RCC 7860 (cell line): Measurements from ENCODE around the gene SLC7A1.
A peak's percentile ranks its signal among the peaks of the same experiment; 100 is the strongest.

Experiments used
- DNase-seq: peaks from one replicate; pipeline ENCODE4 v3.0.0-alpha.2; 2015; ENCODE audit warnings: low spot score
- FAIRE-seq: peaks from 2 replicates; lab custom pipeline; 2012; peaks lifted over from hg19 to GRCh38; lab: Jason Lieb, UNC

The SLC7A1 gene

DNA sequence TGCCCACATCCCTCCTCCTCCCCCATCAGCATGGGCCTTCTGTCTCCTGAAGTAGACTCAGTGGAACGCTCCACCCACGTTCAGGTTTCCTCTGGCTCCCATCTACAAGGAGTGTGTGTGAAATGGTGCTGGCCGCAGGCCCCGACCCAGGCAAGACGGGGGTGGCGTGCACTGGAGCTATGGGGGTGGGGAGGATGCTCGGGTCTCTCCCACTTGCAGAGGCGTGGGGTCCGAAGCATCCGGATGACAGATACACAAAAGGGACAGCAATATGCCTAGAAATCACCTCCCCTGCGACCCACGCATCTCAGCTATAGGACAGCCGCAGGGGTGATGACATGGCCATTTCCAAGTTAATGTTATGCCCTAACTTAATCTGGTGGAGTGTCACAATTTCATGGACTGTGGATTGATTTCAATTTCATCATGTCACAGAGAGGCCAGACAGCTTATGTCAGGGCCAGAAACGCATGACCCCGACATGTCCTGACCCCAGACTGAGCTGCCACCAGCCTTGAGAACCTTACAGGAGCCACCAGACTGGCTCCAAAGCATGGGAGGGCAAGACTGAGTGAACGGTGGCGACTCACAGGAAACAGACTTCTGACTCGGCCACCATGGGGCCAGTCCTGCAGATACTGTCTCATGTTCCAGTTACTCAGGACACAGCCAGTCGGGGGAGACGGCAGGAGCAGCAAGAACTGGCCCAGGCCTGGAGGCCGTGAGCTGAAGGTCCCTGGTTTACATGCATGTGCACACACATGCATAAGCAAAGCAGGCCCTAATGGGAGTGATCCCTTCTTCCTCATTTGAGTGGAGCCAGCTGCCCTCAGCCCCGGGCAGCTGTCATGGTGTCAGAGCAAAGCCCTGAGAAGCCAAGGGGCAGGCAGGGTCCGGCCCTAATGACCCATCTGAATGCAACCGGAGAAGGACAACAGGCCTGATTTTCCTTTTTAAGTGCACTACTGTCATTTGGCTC, 82.2 kb downstream of the SLC7A1 start:
- DNase-seq (peak; percentile 32), FAIRE-seq (no peak)

DNA sequence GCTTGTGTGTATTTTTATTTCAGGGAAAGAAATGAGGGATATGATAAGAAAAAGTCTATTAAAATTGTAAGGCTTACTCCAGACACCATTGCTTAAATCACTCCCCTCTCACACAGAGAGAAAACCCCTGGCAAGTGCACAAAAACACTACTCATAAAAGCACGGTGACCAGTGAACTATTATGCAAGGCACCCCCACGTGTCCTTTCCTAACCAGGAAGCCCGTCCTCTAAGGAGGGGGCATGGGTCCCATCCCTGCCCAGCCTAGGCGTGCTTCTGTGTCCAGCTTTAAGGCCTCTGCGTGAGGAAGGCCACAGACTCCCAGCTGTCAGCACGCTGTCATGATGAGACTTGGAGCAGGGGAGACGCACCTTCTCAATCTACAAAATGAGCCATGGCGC, 83.5 kb downstream of the SLC7A1 start:
- DNase-seq (no peak), FAIRE-seq (no peak)

DNA sequence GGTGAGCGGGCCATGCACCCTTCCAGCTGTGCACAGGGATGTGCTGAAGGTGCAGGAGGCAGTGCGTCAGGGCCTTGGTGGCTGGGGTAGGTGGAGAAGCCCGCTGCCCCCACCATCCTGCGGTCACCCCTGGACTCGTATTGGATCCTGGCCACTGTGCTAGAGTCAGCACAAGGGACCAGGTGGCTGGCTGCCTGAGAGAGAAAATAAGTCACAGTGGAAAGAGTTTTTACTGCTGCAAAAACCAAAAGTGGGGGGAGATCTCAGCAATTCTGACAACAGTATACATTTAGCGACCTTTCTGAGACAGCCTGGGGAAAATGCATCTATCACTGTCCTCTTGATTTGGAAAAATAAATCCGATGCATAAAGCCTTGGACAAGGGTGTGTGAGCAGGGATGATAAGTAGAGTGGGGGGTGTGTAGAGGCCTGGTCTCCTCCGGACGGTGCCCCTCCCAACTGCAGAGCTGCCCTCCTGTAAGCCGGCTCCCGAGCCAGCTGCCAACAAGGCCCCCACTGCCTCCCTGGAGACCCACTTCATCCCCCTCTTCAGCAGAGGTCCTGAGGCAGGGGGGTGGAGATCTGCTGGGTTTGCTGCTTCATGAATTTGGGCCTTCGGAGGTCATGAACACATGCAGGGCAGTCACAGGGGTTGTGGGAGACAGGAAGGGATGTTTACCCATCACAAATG, 84.2 kb downstream of the SLC7A1 start:
- no peak for FAIRE-seq
- no peak for DNase-seq

DNA sequence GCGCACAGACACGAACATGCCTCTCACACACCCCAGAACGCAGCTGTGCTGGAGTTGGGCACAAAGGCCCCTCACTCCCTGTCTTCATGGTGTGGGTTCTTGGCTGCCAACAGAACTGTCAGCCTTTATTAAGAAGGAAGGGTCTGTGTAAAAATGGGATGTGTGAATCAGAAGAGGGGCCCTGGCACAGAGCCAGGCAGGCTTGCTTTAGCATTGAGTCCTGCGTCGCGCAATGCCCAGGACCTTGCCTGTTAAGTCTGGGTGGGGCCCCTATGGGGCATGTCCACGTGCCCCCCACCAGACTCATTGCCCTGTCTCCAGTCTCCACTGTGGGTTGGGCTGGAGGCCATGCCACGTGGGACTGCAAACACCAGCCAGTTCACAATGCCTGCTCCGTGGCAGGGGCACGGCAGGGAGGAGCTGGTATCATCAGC, 84.8 kb downstream of the SLC7A1 start:
- DNase-seq (no peak), FAIRE-seq (no peak)

DNA sequence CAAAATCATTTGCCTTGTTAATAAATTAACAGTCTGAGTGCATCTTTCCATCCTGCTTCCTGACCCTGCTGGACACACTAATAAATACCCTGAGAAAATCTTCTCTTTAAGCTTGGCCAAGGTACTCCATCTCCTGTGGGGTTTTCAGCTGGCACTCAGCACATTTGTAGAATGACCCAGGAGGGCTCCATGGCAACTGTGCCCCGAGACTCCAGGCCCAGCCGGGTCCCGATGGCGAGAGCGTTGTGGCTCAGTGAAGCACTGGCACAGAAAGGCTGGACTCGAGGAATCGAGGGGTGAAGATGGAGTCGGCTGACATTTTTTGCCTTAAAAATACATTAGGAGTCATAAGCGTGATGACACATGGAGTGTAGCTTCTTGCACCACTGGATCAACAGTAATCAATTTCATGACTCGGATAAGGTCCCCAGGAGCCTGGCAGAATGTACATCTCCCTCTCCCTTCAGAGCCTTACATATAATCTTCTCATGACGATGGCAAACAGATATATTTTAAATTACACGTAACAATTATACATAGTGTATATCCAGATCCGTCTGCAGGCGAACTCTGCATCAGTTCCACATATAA, 85.4 kb downstream of the SLC7A1 start:
- DNase-seq (peak; percentile 7), FAIRE-seq (no peak)

DNA sequence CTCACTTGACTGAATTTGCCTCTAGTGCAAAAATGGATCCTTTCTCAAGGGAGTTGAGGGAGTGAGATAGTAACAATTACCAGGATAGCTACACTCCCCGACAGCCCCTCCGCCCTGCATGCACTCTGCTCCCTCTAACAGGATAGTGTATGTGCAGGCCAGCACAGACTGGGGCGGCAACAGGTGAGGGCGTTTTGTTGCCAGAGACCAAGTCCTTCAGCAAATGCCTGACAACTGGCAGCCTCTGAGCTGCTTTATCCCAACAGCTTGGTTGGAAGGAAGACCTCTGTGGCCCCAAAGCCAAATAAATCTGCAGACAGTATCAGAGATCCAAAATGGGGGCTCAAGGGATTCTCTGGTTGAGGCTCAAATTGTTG, 86.6 kb downstream of the SLC7A1 start:
- no peak for FAIRE-seq
- DNase-seq = no peak

DNA sequence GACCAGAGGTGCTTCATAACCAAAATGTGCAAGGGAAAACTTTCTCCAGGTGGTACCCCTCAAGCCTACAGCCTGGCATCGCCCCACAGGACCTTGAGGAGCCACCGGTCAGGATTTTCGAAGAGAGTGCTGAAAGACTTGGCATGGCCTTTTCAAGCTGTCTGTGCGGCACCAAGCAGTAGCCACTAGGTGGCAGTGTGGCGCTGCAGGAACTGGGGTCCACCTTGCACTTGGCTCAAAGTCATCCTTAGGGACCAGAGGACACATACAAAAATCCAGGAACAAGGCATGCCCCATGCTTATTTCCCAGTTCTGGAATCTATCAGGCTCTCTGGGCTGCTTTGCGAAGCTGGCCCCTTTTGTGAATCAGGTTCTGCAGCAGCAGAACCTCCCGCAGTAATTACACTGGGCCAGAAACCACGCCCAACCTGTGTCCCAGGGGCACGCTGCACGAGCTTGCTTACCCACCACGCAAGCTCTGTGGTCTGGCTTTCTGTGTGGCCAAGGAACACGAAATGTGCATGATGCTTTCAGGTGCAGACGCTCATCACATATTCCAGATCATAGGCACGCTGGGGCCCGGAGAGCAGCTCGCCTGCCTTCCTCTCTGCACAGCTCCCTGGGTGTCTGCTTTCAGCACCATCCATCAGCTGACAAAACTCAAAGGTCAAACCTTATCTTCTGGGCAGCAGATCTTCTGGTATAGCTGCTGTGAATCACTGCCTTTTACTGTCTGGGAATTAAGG, 87.2 kb downstream of the SLC7A1 start:
- peak; percentile 51 for DNase-seq
- no peak for FAIRE-seq

DNA sequence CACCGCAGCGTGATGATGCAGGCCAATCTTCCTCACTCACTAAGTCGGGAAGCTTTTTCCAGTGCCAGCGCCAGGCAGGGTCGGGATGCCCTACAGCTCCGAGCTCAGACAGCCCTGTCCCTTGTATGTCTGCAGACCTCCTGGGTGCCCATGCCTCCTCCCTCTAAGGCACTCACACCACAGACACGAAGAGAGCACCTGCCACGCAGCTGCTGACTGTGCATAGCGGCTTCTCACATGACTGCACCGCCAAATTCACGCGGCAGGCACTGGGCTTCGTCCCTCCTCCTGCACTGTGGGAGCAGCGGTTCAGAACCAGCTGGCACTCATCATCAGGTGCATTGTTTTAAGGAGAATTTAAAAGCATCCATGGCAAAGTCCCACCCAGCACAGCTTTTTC, 88.1 kb downstream of the SLC7A1 start:
- DNase-seq = no peak
- no peak for FAIRE-seq

DNA sequence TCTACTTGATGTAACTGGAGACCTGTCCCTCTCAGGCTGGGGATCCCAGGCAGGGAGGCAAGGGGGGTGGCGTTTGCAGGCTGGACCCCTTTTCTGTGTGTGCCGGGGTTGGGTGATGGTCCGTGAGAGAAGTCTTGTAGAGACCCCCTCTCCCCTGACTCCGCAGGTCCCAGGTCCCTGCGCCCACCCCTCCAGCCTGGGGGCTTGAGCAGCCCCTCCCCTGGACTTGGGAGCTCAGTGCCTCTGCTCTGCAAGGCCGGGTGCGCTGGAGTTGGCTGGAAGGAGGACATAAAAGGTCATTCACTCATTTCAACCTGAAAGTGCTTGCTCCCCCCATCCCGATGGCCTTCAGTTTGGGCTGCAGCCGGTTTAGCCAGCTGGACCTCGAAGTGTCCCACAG, 89.5 kb downstream of the SLC7A1 start:
- DNase-seq = no peak
- FAIRE-seq = no peak

DNA sequence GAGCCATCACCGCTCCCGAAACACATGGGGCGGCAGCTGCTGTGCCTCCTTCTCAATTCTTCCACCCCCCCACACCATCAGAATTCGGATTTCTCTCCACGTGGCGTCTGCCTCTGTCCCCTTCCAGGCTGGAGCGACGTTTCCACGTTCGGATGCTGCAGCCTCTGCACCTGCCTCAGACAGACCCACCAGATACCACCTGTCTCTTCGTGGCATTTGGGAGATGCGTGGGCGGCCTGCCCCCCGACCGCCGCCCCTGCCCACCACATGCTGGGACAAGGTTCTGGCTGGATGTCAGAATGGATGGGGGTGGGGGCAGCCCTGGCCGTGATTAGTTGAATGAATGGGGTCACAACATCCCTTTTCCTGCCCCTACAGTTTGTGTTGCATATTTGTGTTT, 90.0 kb downstream of the SLC7A1 start:
- DNase-seq = no peak
- no peak for FAIRE-seq

DNA sequence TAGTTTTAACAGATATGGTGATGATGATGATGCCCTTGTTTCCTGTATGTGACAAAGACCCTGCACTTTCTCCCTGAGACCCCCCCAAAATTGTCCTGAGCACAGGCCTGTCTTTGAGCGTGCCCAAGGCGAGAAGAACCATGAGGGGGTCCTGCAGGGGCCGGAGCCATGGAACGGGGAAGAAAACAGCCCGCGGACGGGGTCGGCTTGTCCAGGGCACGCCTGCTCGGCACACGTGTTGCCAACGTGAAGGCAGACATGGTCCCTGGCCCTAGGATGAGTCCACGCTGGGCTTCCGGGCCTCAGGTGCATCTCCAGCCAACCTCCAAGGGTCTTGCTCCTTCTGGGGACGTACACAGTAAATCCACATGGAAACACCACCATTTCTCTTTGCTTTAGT, 90.8 kb downstream of the SLC7A1 start:
- FAIRE-seq = no peak
- DNase-seq = no peak

DNA sequence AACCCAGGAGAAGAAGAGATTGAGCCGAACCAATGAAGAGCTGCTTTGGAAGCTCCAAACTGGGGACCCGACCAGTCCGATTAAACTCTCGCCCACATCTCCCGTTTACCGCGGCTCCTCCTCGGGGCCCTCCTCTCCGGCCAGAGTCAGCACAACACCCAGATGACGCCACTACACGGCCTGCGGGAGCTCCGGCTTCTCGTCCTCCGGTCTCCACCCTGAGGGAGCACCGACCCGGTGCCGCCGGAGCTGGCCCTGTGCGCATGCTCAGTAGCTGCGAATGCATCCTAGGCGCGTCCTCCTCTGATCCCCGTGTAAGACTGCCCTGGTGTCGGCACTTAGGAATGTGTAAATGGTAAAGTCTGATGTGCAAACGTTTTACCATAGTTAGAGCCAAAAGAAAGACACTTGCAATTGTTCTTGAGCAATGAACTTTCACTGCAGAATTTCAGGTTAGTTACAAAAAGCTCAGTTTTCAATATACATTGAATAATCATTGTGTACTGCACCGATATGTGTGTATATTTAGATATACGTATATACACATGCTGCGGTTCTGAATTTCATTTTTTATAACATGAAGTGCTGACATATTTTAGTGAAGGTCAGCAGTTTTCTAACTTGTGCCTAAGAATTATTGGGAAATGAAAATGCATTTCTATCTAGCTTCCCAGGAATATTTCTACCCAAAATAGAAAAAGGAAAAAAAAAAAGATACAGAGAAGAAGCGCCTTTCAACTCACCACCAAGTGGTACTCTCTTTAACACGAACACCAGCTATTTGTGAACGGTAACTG, 92.2 kb downstream of the SLC7A1 start:
- FAIRE-seq (no peak), DNase-seq (no peak)

DNA sequence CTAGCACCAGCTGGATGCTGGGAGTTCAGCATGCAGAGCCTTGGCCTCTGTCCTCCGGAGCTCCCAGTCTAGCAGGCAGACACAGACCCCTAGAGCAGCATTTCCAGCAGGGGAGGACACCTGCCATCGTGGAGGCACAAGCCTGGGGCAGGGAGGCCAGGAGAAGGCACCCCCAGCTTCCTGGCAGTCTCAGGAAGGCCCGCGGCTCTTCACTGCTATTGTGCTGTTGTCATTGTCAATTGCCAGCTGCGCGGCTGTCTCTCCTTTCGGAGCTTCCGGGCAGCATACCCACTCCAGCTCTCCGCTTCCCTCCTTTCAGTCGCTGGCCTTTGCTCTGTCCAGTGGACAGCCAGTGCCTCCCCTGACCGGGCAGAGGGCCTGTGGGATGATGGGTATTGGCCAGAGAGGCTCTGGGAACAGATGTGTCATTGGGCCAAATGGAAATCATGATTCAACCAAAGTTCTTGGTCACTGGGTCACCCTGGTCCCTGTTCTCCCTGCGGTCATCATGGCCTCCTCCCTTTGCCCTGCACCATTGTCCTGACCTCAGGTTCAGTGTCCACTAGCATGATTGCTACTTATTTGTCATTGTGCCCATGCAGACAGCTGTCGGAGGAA, 93.0 kb downstream of the SLC7A1 start:
- DNase-seq (no peak), FAIRE-seq (no peak)

DNA sequence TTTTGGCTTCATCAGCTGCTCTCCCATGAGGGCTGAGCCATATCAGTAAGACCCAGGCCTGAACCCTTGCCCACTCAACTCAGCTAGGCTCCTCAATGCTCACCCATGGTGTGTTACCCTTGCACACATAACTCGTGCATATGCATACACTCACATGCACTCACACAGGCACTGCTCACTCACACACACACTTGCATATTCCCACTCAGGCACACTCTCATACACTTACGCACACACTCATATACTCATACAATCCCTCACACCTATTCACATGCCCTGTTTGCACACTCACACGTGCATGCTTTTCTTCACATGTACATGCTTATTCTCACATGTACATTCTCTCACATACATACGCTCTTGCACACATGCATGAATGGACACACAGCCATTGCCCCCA, 93.8 kb downstream of the SLC7A1 start:
- DNase-seq (no peak), FAIRE-seq (no peak)

DNA sequence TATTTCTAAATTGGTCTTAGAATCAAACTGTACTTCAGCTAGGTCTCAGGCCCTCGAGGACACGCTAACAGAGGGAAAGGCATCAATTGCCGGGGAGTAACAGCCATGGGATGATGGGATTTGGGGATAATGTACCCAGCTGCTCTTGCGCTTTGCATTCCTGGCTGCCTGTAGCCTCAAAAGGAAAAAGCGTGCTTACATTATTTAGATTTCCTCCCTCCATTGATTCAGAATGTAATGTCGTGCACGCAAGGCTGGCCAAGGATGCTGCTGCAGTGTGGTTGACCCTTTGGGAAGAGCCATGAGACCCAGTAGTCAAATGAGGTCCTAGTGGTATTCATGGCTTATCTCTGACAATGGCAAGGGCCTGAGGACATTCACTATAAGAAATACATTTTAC, 95.1 kb downstream of the SLC7A1 start:
- FAIRE-seq (no peak), DNase-seq (no peak)

DNA sequence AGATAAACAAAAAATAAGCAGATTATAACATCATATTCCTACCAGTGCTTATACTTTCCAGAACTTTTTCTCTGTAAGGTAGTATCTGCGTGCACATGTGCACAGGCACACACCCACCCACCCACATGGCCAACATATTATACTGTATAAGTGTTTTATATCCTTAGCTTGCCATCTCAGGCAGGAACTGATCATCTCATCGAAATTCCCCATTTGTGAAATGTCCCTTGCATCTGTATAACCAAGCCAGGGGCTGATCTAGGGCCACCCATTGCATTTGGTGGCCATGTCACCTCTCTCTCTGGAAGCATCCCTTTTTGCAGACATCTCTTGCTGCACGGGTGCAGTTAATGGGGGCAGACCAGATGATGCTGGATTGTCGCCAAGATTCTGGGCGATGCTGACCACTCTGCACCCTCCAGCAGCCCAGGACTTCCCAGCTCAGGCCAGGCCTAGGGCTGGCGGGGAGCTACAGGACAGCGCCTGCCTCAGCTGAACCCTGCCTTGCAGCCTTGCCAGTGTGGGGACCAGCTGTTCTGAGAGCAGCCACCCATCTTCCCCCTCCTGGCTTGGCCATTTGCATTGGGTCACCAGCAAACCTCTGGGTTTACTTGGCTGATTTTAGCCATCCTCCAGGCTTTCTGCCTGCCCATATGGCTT, 95.9 kb downstream of the SLC7A1 start:
- no peak for DNase-seq
- no peak for FAIRE-seq

DNA sequence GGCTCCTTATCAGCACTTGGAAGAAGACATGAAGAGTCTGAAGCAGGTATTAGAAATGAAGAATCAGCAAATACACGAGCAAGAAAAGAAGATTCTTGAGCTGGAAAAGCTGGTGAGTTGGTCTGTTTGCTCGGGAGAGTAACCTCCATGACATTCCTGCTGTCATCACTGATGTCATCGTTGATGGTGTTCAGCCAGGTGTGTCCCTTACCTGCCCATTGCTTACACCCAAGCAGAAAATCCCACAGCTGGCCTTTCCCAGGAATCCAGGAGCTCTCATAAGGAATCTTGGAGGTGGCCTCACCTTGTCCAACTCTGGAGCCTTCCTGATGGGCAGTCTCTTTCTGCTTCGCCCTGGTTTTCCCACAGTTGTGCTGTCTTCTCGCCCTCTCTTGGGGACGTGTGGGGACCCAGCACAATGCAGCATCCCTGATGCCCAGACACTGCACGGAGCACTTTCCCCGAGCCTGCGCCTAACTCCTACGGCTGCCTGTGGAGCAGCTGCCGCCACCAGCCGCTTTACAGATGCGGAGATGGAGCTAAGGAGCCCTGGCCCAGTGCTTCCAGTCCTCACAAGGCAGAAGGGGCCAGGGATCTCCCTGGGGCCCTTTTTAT, 97.0 kb downstream of the SLC7A1 start:
- FAIRE-seq = no peak
- DNase-seq = no peak

DNA sequence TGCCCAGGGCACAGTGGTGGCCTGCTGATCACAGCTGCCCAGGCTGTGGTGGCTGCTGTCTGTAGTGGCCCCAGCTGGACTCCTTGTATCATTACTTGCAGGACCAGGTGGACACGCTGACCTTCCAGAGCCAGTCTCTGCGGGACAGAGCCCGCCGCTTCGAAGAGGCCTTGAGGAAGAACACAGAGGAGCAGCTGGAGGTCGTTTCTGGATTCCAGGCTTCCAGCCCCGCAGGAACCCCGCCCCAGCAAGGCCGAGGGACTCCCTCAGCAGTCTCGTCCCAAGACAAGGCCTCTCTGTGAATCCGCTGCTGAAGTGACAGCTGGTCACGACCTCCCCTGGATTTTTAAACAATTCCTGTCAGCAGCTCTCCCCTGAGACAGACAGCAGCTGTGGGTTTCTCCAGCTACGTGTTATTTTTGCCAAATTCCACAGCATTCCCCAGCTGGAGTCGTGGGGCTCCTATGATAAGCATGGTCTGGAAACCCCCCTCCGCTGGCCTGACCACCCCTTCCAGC, 98.3 kb downstream of the SLC7A1 start:
- no peak for FAIRE-seq

DNA sequence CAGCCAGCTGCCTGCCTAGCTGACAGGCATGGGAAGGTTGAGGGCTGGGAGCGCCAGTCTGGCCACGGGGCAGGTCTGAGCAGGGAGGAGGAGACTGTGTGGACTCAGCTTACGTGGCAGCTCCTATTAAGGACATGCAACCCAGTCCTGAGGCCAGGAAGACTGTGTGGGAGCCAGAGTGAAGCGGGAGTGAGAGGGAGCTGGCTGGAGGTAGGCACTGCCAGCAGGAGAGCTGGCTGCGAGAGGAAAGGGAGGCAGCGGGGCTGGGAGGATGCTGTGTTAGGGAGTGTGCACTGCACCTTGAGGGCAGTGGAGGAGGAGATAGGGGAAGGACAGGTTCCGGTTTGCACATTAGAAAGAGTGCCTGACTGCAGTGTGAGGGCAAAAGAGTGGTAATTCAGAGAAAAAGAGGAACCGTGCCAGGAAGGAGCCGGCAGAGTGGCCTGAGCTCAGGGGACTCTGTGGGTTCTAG, 99.2 kb downstream of the SLC7A1 start:
- DNase-seq = no peak
- no peak for FAIRE-seq

More for the DNA sequence above, 98.3 kb downstream of the SLC7A1 start:
- no peak for DNase-seq
